Naive thymus-derived CD4-positive, alpha-beta T cell (primary cell): Measurements from ENCODE around the gene ANKHD1. TPM values are rescaled to one million over a fixed set of nuclear protein-coding genes. Genes with fewer than 3 reads are reported as not detected.

Experiments
- ATAC-seq: fragments of 150-1000 bp; cut with Tn5 transposase; 2 replicates; pipeline ENCODE4 v1.10.0; 2021; ENCODE audit warnings: mild to moderate bottlenecking, moderate library complexity
- CTCF ChIA-PET: fragments of 350-600 bp; sonication (Branson Sonifier 250); formaldehyde crosslinking; loops from one replicate; lab custom pipeline; 2021; ENCODE audit warnings: antibody characterized with exemption; lab: Charles Lee
- POLR2A ChIA-PET: fragments of 350-600 bp; sonication (Branson Sonifier 250); formaldehyde crosslinking; loops from one replicate; lab custom pipeline; 2021; ENCODE audit warnings: antibody characterized with exemption, inconsistent platforms; lab: Charles Lee
- DNase-seq, 9 donors: peaks; one replicate each; pipeline versions ENCODE4 v3.0.0 to v3.0.0-alpha.2; 2020 to 2022; ENCODE audit warnings: mixed read lengths in 1 of 9
- H3K27ac ChIP-seq: one replicate; pipeline ENCODE4 v1.7.0; 2013; ENCODE audit warnings: mild to moderate bottlenecking, low read depth, low read length, moderate library complexity
- H3K27me3 ChIP-seq, 2 donors: one replicate each; pipeline ENCODE4 v1.7.0; 2013; ENCODE audit warnings: low read length in 2 of 2, mild to moderate bottlenecking in 2 of 2, moderate library complexity in 2 of 2; ENCODE audit not compliant: control insufficient read depth in 2 of 2, insufficient read depth in 2 of 2
- H3K36me3 ChIP-seq, 3 experiments: 1 replicate in 2 of 3; 2 replicates in 1 of 3; pipeline ENCODE4 v1.7.0; 2013; ENCODE audit warnings: low read length in 3 of 3, mild to moderate bottlenecking in 3 of 3, moderate library complexity in 1 of 3; ENCODE audit not compliant: insufficient read depth in 3 of 3, control insufficient read depth in 2 of 3
- H3K4me1 ChIP-seq, 2 donors: one replicate each; pipeline ENCODE4 v1.7.0; 2013; ENCODE audit warnings: low read length in 2 of 2, mild to moderate bottlenecking in 2 of 2, moderate library complexity in 1 of 2; ENCODE audit not compliant: control insufficient read depth in 2 of 2, insufficient read depth in 2 of 2
- H3K4me3 ChIP-seq: 2 replicates; pipeline ENCODE4 v1.7.0; 2013; ENCODE audit warnings: mild to moderate bottlenecking, low read length
- H3K9me3 ChIP-seq, 3 experiments: 1 replicate in 2 of 3; 2 replicates in 1 of 3; pipeline ENCODE4 v1.7.0; 2013; ENCODE audit warnings: low read length in 3 of 3; ENCODE audit not compliant: control insufficient read depth in 2 of 3
- H3K27ac Mint-ChIP-seq, 9 donors: one replicate each; pipeline ENCODE4 v1.8.0; 2020 to 2022; ENCODE audit warnings: mixed read lengths in 9 of 9, mild to moderate bottlenecking in 8 of 9, moderate library complexity in 5 of 9, inconsistent platforms in 2 of 9
- H3K27me3 Mint-ChIP-seq, 5 donors: one replicate each; pipeline ENCODE4 v1.8.0; 2021 to 2022; ENCODE audit warnings: mixed read lengths in 5 of 5, mild to moderate bottlenecking in 1 of 5
- H3K36me3 Mint-ChIP-seq, 5 donors: one replicate each; pipeline ENCODE4 v1.8.0; 2020 to 2022; ENCODE audit warnings: mixed read lengths in 5 of 5, mild to moderate bottlenecking in 3 of 5, inconsistent platforms in 1 of 5
- H3K4me1 Mint-ChIP-seq, 7 donors: one replicate each; pipeline ENCODE4 v1.8.0; 2020 to 2022; ENCODE audit warnings: mixed read lengths in 7 of 7, mild to moderate bottlenecking in 3 of 7, inconsistent platforms in 1 of 7
- H3K4me3 Mint-ChIP-seq, 10 donors: one replicate each; pipeline ENCODE4 v1.8.0; 2020 to 2022; ENCODE audit warnings: mild to moderate bottlenecking in 10 of 10, mixed read lengths in 10 of 10, moderate library complexity in 6 of 10, inconsistent platforms in 2 of 10
- H3K9me3 Mint-ChIP-seq, 11 donors: one replicate each; pipeline ENCODE4 v1.8.0; 2020 to 2022; ENCODE audit warnings: mixed read lengths in 11 of 11, mild to moderate bottlenecking in 4 of 11, inconsistent platforms in 1 of 11, moderate library complexity in 1 of 11
- intact Hi-C, 2 donors: fragments of 100-400 bp; cut with micrococcal nuclease; formaldehyde crosslinking; loops; one replicate each; pipeline ENCODE4 v1.15.1; 2023
- polyA plus RNA-seq, 2 donors: library from polyadenylated mRNA; unstranded; fragments of 300-500 nt; fragmentation: Illumina TruSeq; gene quantifications; one replicate each; pipeline ENCODE4 v1.2.3, GENCODE V29; 2021
- total RNA-seq, 6 experiments: library from RNA in 5 of 6; stranded (reverse) in 5 of 6; gene quantifications; 1 replicate in 5 of 6; 2 replicates in 1 of 6; pipeline ENCODE4 v1.2.3 and lab custom pipeline; 2021 to 2026

Gene ANKHD1
- total and polyA plus RNA-seq, 7 experiments from 2014 or later: 63.1 to 240 (median 203) TPM

DNA sequence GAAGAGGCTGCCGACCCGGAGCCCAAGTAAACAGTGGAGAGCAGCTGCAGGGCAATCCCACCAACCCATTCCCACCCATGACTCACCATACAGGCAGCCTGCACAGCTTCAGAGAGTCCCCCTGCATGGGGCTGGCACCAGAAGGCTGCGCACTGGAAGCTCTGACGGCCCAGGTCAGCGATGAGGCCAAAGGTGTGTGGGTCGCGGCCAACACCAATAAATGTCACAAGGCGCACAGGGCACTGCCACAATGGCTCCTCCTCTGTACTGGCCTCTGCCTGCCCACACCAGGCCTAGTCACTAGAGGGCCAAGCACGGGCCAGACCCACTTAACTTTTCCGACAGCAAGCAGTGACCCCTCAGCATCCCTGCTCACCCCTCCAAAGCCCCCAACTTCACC is 158.6 kb downstream of the ANKHD1 start:
- H3K27ac Mint-ChIP-seq: peak overlapping the region in 1 of 9 donors; percentile 51
- DNase-seq (no peak), ATAC-seq (no peak)
- Histone ChIP-seq H3K27ac (no peak overlapping the region), H3K36me3 (peaks cover 0 to 16% (median 0%) of the 10 kb centered on the region in 3 experiments), H3K9me3 (no peaks in the 10 kb centered on the region), H3K4me3 (no peak overlapping the region), H3K27me3 (no peaks in the 10 kb centered on the region), H3K4me1 (peaks cover 26 to 28% of the 10 kb centered on the region in 2 donors)
- intact Hi-C loops: loop anchor here (5.0 to 10.0 kb wide), 4 partner anchors 453 to 1363 kb away; partner anchors contain the start of genes DIAPH1 (in 2 of the 2), HDAC3 (in 1 of the 2), RELL2 (in 1 of the 2) and SIL1 (in 1 of the 2)
- no peaks in the 10 kb centered on the region for H3K9me3 Mint-ChIP-seq
- H3K27me3 Mint-ChIP-seq: no peaks in the 10 kb centered on the region
- CTCF ChIA-PET: no interaction called here
- peaks cover 28 to 64% (median 51%) of the 10 kb centered on the region in 7 donors for H3K4me1 Mint-ChIP-seq
- POLR2A ChIA-PET: interaction anchor here (1.1 to 16.3 kb wide), 2 partner anchors 11 to 88 kb away, joined by 6 to 248 read pairs; partner anchors contain the start of genes EIF4EBP3, IK and NDUFA2
- peaks cover 0 to 26% (median 0%) of the 10 kb centered on the region in 5 donors for H3K36me3 Mint-ChIP-seq
- H3K4me3 Mint-ChIP-seq: no peak overlapping the region

DNA sequence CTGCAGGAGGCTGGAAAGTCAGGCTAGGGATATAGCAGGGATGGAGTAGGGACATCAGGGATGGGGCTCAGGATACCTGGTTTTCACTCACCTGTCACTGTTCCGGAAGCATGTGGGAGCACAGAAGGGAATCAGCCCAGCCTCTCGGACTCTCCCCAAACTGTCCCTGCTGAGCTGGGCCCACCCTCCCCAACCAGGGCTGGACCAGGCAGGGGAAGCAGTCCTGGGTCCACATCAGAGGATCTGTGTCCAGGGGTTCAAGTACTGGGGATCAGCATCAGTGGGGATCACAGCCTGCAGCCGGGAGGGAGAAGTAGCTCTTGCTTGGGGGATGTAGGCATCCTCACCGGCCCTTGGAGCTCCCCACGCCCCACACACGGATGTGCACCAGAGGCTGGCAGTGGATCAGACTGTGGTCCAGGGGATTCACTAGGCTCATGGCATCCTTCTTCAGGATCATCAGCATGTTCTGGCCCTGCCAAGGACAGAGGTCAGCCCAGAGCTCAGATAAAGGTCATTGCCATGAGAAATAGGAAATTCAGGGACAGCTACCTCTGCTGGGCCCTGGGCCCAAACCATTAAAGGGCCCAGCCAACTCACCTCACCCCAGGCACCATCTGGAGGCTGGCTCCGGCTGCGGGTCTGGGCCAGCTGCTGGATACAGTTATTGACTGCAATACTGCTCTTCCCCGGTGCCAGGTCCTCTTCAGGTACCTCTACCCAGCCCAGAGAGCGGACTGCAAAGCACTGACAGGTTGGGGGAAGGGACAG is 160.3 kb downstream of the ANKHD1 start:
- Mint-ChIP-seq H3K4me1 (peaks cover 24 to 64% (median 50%) of the 10 kb centered on the region in 7 donors), H3K9me3 (no peaks in the 10 kb centered on the region), H3K27me3 (no peaks in the 10 kb centered on the region), H3K36me3 (peaks cover 0 to 21% (median 5%) of the 10 kb centered on the region in 5 donors), H3K27ac (peak overlapping the region in 5 of 9 donors; percentile 12 to 99 (median 58)), H3K4me3 (peak overlapping the region in 1 of 10 donors; percentile 96)
- Histone ChIP-seq H3K36me3 (peaks cover 0 to 25% (median 0%) of the 10 kb centered on the region in 3 experiments), H3K27ac (no peak overlapping the region), H3K4me3 (no peak overlapping the region), H3K27me3 (no peaks in the 10 kb centered on the region), H3K4me1 (peaks cover 19 to 21% of the 10 kb centered on the region in 2 donors), H3K9me3 (no peaks in the 10 kb centered on the region)
- intact Hi-C loops: loop anchor here (5.0 to 10.0 kb wide), 4 partner anchors 455 to 1365 kb away; partner anchors contain the start of genes DIAPH1 (in 2 of the 2), HDAC3 (in 1 of the 2), RELL2 (in 1 of the 2) and SIL1 (in 1 of the 2)
- CTCF ChIA-PET: no interaction called here
- DNase-seq (no peak), ATAC-seq (no peak)
- POLR2A ChIA-PET: interaction anchor here (1.2 to 16.3 kb wide), 3 partner anchors 9 to 86 kb away, joined by 5 to 248 read pairs (median 6); partner anchors contain the start of genes EIF4EBP3, IK and NDUFA2

DNA sequence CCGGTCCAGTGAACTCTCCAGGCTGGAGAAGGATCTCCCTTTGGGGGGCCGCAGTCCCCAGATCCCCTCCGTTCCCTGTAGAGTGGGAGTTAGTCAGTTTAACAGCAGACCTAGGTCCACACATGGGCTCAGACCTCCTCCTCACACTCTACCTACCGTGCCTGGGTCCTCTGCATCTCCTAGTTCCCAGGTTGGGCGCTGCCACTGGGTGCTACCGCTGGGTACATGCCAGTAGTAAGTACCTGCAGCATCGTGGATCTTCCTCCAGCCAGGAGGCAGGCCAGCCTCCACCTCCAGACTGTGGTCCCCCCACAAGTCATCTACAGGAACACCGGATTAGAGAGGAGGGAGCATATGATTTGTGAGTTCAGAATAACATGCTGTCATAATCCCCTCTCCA is 162.0 kb downstream of the ANKHD1 start:
- Histone ChIP-seq H3K36me3 (peaks cover 0 to 41% (median 0%) of the 10 kb centered on the region in 3 experiments), H3K9me3 (no peaks in the 10 kb centered on the region), H3K4me3 (peak overlapping the region; percentile 91), H3K4me1 (peaks cover 19 to 21% of the 10 kb centered on the region in 2 donors), H3K27me3 (no peaks in the 10 kb centered on the region), H3K27ac (peak overlapping the region; percentile 94)
- no peaks in the 10 kb centered on the region for H3K9me3 Mint-ChIP-seq
- ChIA-PET POLR2A (interaction anchor here (1.0 to 16.3 kb wide), 8 partner anchors 14 to 162 kb away, joined by 3 to 248 read pairs (median 13); partner anchors contain the start of genes ANKHD1, EIF4EBP3, HARS1 and HARS2), CTCF (interaction anchor here (1.2 to 1.3 kb wide), 2 partner anchors 9 to 16 kb away, joined by 3 to 4 read pairs; partner anchors contain the start of gene EIF4EBP3)
- H3K4me1 Mint-ChIP-seq: peaks cover 20 to 67% (median 54%) of the 10 kb centered on the region in 7 donors
- H3K36me3 Mint-ChIP-seq: peaks cover 3 to 24% (median 10%) of the 10 kb centered on the region in 5 donors
- H3K4me3 Mint-ChIP-seq: peak overlapping the region; percentile 91 to 96 (median 94)
- H3K27me3 Mint-ChIP-seq: no peaks in the 10 kb centered on the region
- DNase-seq: peak in 1 of 9 donors; percentile 22
- ATAC-seq: no peak
- intact Hi-C loops: loop anchor here (5.0 to 10.0 kb wide), 4 partner anchors 456 to 1366 kb away; partner anchors contain the start of genes DIAPH1 (in 2 of the 2), HDAC3 (in 1 of the 2), RELL2 (in 1 of the 2) and SIL1 (in 1 of the 2)
- H3K27ac Mint-ChIP-seq: peak overlapping the region; percentile 92 to 99 (median 96)

DNA sequence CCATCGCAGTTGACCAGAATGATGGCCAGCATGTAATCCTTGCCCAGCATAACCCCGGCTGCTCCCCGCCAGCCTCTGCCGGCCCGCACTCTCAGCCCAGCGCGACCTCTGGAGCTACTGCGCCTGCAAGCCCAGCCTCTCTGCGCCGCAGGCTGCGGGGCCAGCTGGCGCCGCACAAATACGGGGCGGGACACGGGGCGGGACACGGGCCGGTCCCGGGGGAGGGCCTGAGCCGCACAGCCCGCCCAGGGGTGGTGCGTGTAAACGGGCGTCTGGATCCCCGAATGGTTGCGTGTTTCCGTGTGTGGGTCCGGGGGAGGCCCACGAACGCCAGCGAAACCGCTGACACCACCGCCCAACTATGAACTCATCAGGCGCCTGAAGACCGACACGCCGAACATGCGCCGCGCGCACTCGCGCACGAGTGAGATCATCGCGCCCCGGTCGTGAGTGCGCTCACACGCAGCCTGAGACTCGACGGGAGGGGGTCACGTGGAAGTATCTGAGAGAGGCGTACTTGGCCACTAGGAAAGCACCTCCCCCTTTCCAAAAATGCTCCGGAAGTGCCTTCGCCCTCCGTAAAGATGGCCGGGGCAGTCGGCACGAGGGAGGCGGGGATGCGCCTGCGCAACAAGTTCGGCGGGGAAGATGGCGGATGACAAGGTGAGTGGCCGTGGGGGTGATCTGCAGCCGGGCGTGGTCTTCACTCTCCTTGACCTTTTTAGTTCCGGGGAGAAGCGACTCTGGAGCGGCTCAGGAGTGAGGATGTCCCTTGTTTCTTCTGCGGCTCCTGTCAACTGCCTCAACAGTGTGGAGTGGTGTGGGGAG is 162.8 kb downstream of the ANKHD1 start, which contains the start of the genes APBB3 and SLC35A4:
TSS of gene APBB3 (minus strand) at position 403 of the 828 bp plus-strand sequence. CDS start at position 50, 353 bp downstream.
TSS of gene SLC35A4 (plus strand) at position 633 of the 828 bp plus-strand sequence. CDS start 2,342 bp downstream, outside the sequence.
- peaks cover 3 to 26% (median 11%) of the 10 kb centered on the region in 5 donors for H3K36me3 Mint-ChIP-seq

DNA sequence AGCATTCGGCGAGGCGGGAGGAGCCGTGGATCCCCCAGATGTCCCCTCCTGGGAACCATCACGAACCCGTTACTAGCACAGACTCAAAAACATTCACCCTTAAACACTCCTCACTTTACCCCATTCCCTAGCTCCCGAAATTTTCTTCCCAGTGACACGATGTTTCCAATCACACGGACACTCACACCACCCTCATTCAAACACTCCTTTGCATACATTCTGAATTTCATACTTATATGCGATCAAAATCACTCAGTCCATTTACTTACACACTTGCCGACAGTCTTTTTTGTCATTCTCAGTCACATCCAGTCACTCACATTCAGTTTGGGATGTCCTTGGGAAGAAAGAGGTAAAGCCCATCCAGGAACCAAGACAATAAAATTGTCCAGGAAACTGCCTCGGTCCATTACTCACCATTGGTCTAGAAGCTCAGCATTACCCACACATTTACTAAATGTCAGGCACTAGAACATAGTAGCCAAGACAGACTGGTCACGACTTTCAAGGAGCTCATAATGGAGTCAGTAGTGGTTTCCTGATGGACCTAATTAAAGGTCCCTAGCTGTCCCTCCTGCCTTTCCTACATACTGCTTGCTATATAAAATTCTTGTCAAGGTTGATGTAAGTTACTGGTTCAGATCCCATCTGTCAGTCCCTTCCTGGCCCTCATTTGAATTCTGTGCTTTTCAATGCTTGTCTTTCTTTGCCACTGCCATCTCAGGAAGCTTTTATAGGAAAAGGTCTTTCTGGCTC is 163.6 kb downstream of the ANKHD1 start:
- peak overlapping the region; percentile 92 to 99 (median 96) for H3K27ac Mint-ChIP-seq
- no peaks in the 10 kb centered on the region for H3K27me3 Mint-ChIP-seq
- peaks cover 3 to 28% (median 11%) of the 10 kb centered on the region in 5 donors for H3K36me3 Mint-ChIP-seq
- peaks cover 28 to 30% of the 10 kb centered on the region in 2 donors for H3K4me1 ChIP-seq
- no peaks in the 10 kb centered on the region for H3K9me3 Mint-ChIP-seq
- H3K27me3 ChIP-seq: no peaks in the 10 kb centered on the region
- H3K4me1 Mint-ChIP-seq: peaks cover 30 to 83% (median 68%) of the 10 kb centered on the region in 7 donors
- peak overlapping the region; percentile 91 to 96 (median 94) for H3K4me3 Mint-ChIP-seq
- peak overlapping the region; percentile 94 for H3K27ac ChIP-seq
- H3K4me3 ChIP-seq: peak overlapping the region; percentile 91
- no peaks in the 10 kb centered on the region for H3K9me3 ChIP-seq
- POLR2A ChIA-PET: interaction anchor here (0.6 to 16.3 kb wide), 11 partner anchors 9 to 1598 kb away, joined by 3 to 248 read pairs (median 7); partner anchors contain the start of genes ANKHD1, CD14, EIF4EBP3 and IK
- peaks cover 0 to 41% (median 0%) of the 10 kb centered on the region in 3 experiments for H3K36me3 ChIP-seq
- CTCF ChIA-PET: interaction anchor here (0.5 kb wide), 1 partner anchor 54 kb away, joined by 6 read pairs; no protein-coding TSS in a partner anchor
- ATAC-seq (no peak), DNase-seq (no peak)
- intact Hi-C loops: loop anchor here (2.0 to 10.0 kb wide), 3 partner anchors 262 to 1160 kb away; partner anchors contain the start of genes DIAPH1 (in 2 of the 2), PFDN1 (in 2 of the 2) and SPATA24 (in 1 of the 2)

More for the DNA sequence above, 162.8 kb downstream of the ANKHD1 start, which contains the start of the genes APBB3 and SLC35A4:
- Histone ChIP-seq H3K27me3 (no peaks in the 10 kb centered on the region), H3K9me3 (no peaks in the 10 kb centered on the region), H3K4me1 (peaks cover 21 to 25% of the 10 kb centered on the region in 2 donors), H3K36me3 (peaks cover 0 to 42% (median 0%) of the 10 kb centered on the region in 3 experiments), H3K4me3 (peak within 1 kb of the TSS; percentile 91), H3K27ac (peak within 1 kb of the TSS; percentile 94)
- peak within 1 kb of the TSS; percentile 92 to 99 (median 96) for H3K27ac Mint-ChIP-seq
- ChIA-PET POLR2A (interaction anchor here (1.0 to 16.3 kb wide), 9 partner anchors 10 to 163 kb away, joined by 3 to 248 read pairs (median 7); partner anchors contain the start of genes ANKHD1, EIF4EBP3, HARS1 and HARS2), CTCF (interaction anchor here (1.2 to 1.3 kb wide), 2 partner anchors 10 to 17 kb away, joined by 3 to 4 read pairs; partner anchors contain the start of gene EIF4EBP3)
- H3K4me1 Mint-ChIP-seq: peaks cover 27 to 75% (median 62%) of the 10 kb centered on the region in 7 donors
- H3K27me3 Mint-ChIP-seq: no peaks in the 10 kb centered on the region
- intact Hi-C loops: loop anchor here (1.0 to 10.0 kb wide), 17 partner anchors 8 to 1367 kb away; partner anchors contain the start of genes ANKHD1 (in 2 of the 2), DIAPH1 (in 2 of the 2), EIF4EBP3 (in 2 of the 2) and HARS1 (in 2 of the 2)
- H3K9me3 Mint-ChIP-seq: no peaks in the 10 kb centered on the region
- peak; percentile 92 for ATAC-seq
- DNase-seq: peak; percentile 89 to 99 (median 98)
- peak within 1 kb of the TSS; percentile 91 to 96 (median 94) for H3K4me3 Mint-ChIP-seq
